SK-N-SH (cell line): ENCODE results near the gene CAMK2D.

ENCODE experiments used
- FOSL2 ChIP-seq: IDR thresholded peaks from 2 replicates; pipeline ENCODE4 v1.4.0; 2012; ENCODE audit warnings: low read depth, mild to moderate bottlenecking, moderate library complexity, borderline replicate concordance
- SIN3A ChIP-seq: IDR thresholded peaks from 2 replicates; pipeline ENCODE4 v1.6.1; 2012; ENCODE audit warnings: low read depth, mild to moderate bottlenecking, low read length, moderate library complexity, borderline replicate concordance
- TAF1 ChIP-seq: IDR thresholded peaks from 2 replicates; pipeline ENCODE4 v1.6.1; 2012; ENCODE audit warnings: low read depth, mild to moderate bottlenecking, low read length, moderate library complexity, borderline replicate concordance
- YY1 ChIP-seq: IDR thresholded peaks from 2 replicates; pipeline ENCODE4 v1.4.0; 2012; ENCODE audit warnings: low read depth, mild to moderate bottlenecking
- TF ChIP-seq, protein P1 (sequence below): fragments of 200-600 bp; sonication (generic); IDR thresholded peaks from 2 replicates; pipeline ENCODE4 v1.6.1; 2017; ENCODE audit warnings: antibody characterized with exemption, mild to moderate bottlenecking, moderate library complexity
- TF ChIP-seq, protein P2 (sequence below): IDR thresholded peaks from 2 replicates; pipeline ENCODE4; 2012

DNA sequence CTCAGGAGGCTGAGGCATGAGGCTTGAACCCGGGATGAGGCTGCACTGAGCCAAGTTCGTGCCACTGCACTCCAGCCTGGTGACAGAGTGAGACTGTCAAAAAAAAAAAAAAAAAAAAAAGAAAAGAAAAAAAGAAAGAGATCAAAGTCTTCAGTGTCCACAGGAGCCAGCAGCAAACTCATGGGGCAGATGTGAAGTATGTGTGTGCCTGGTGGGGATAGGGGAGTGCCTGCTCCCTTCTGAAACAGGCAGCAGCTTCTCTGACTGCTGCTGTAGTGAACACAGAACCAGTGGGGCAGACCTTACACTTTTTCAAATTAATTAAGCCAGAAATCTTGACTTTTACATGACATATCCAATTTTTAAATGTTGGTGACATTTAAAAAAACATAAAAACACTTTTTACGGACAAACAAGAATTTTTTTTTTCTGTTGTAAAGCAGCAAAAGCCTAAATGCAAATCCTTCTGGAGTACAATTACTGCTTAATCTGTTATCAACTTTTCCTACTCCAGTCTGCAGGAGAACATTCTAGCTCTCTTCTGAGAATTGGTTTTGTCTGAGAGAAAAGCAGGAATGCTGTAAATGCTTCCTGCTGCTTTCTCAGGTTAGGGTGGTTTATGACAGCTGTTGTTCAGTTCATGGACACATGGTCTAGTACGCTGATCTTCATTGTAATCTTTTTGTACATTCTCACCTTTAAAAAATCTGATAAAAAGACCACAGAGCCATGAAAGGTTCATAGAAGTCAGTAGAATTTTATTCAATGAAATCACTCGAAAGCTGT, 311.1 kb downstream of the CAMK2D start:
- TF ChIP-seq FOSL2 = no peak
- TF ChIP-seq, protein P1, sequence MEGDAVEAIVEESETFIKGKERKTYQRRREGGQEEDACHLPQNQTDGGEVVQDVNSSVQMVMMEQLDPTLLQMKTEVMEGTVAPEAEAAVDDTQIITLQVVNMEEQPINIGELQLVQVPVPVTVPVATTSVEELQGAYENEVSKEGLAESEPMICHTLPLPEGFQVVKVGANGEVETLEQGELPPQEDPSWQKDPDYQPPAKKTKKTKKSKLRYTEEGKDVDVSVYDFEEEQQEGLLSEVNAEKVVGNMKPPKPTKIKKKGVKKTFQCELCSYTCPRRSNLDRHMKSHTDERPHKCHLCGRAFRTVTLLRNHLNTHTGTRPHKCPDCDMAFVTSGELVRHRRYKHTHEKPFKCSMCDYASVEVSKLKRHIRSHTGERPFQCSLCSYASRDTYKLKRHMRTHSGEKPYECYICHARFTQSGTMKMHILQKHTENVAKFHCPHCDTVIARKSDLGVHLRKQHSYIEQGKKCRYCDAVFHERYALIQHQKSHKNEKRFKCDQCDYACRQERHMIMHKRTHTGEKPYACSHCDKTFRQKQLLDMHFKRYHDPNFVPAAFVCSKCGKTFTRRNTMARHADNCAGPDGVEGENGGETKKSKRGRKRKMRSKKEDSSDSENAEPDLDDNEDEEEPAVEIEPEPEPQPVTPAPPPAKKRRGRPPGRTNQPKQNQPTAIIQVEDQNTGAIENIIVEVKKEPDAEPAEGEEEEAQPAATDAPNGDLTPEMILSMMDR = no peak
- TF ChIP-seq YY1 = no peak
- no peak for TF ChIP-seq SIN3A
- no peak for TF ChIP-seq TAF1
- TF ChIP-seq, protein P2, sequence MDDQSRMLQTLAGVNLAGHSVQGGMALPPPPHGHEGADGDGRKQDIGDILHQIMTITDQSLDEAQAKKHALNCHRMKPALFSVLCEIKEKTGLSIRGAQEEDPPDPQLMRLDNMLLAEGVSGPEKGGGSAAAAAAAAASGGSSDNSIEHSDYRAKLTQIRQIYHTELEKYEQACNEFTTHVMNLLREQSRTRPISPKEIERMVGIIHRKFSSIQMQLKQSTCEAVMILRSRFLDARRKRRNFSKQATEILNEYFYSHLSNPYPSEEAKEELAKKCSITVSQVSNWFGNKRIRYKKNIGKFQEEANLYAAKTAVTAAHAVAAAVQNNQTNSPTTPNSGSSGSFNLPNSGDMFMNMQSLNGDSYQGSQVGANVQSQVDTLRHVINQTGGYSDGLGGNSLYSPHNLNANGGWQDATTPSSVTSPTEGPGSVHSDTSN = no peak
